Measurements from ENCODE around the gene ANTKMT. TPM values are rescaled to one million over a fixed set of nuclear protein-coding genes. Genes with fewer than 3 reads are reported as not detected.

Gene ANTKMT
- total RNA-seq, 4 donors from 2014 or later, result 23.5 to 46.2 (median 31.0) TPM

DNA sequence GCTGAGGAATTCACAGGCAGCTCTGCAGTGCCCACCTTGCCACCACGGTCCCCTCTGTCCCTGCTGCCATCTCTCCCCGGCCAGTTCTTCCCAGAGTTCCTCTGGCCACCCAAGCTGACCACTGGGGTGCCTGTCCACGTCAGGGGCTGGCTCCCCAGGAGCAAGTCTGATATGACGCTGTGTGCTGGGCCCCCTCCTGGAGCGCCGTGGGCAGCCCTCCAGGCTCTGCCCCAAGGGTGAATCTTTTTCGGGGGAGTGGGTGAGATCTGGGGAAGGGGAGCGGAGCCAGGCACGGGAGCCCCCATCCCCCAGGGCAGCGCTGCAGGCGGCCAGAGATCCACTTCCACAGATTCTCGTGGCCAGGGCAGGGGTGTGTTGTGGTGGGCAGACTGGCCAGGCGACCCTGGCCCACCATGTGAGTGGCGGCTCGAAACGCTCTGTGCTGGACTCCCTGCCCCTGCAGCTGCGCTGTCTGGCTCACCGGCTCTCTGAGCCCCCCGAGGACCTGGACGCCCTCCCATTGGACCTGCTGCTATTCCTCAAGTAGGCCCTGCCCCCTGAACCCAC lies 43.3 kb downstream of the ANTKMT start:
- no peak overlapping the region for H3K27ac ChIP-seq
- TF ChIP-seq POLR2AphosphoS5 (IDR thresholded peaks at IDR 0.05) (no peak), EP300 (IDR thresholded peaks at IDR 0.05) (no peak), POLR2A (IDR thresholded peaks at IDR 0.05) (no peak)
- TF ChIP-seq, protein P1, sequence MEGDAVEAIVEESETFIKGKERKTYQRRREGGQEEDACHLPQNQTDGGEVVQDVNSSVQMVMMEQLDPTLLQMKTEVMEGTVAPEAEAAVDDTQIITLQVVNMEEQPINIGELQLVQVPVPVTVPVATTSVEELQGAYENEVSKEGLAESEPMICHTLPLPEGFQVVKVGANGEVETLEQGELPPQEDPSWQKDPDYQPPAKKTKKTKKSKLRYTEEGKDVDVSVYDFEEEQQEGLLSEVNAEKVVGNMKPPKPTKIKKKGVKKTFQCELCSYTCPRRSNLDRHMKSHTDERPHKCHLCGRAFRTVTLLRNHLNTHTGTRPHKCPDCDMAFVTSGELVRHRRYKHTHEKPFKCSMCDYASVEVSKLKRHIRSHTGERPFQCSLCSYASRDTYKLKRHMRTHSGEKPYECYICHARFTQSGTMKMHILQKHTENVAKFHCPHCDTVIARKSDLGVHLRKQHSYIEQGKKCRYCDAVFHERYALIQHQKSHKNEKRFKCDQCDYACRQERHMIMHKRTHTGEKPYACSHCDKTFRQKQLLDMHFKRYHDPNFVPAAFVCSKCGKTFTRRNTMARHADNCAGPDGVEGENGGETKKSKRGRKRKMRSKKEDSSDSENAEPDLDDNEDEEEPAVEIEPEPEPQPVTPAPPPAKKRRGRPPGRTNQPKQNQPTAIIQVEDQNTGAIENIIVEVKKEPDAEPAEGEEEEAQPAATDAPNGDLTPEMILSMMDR (IDR thresholded peaks at IDR 0.05), result no peak
- peaks cover 69% of the 10 kb centered on the region for H3K27me3 ChIP-seq
- ATAC-seq, result no peak
- 20% methylated on average over 1 of the region's 20 CpGs; no CpG with 5 or more reads in 1 of the 2 donors for WGBS, 2 donors (ENCODE audit: low coverage in 1 of 2)
- no peaks in the 10 kb centered on the region for H3K36me3 ChIP-seq
- H3K4me3 ChIP-seq, result no peak overlapping the region
- H3K9me3 ChIP-seq, result no peaks in the 10 kb centered on the region
- no peaks in the 10 kb centered on the region for H3K4me1 ChIP-seq

DNA sequence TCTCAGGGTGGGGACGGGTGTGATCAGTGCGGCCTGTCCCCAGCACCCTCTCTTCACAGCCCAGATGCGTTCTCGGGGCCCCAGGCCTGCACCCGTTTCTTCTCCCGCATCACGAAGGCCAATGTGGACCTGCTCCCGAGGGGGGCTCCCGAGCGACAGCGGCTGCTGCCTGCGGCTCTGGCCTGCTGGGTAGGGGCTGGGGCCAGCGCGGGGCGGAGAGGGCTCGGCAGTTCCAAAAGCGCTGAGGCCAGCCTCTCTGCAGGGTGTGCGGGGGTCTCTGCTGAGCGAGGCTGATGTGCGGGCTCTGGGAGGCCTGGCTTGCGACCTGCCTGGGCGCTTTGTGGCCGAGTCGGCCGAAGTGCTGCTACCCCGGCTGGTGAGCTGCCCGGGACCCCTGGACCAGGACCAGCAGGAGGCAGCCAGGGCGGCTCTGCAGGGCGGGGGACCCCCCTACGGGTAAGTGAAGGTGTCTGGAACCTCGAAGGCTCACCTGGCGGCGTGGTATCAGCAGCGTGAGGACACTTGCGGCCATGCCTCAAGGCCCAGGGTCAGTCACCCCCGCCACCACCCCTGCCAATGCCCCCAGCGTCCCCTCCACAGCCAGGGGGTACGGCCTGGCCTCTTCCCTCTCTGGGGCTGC lies 44.0 kb downstream of the ANTKMT start:
- TF ChIP-seq POLR2AphosphoS5 (IDR thresholded peaks at IDR 0.05) (no peak), POLR2A (IDR thresholded peaks at IDR 0.05) (no peak), EP300 (IDR thresholded peaks at IDR 0.05) (no peak)
- TF ChIP-seq, protein P1 (IDR thresholded peaks at IDR 0.05), result no peak
- Histone ChIP-seq H3K36me3 (no peaks in the 10 kb centered on the region), H3K27me3 (peaks cover 74% of the 10 kb centered on the region), H3K27ac (no peak overlapping the region), H3K9me3 (no peaks in the 10 kb centered on the region), H3K4me3 (no peak overlapping the region), H3K4me1 (no peaks in the 10 kb centered on the region)
- no peak for ATAC-seq
- WGBS, 2 donors (ENCODE audit: low coverage in 1 of 2), result no CpG with 5 or more reads among the region's 38 CpGs

DNA sequence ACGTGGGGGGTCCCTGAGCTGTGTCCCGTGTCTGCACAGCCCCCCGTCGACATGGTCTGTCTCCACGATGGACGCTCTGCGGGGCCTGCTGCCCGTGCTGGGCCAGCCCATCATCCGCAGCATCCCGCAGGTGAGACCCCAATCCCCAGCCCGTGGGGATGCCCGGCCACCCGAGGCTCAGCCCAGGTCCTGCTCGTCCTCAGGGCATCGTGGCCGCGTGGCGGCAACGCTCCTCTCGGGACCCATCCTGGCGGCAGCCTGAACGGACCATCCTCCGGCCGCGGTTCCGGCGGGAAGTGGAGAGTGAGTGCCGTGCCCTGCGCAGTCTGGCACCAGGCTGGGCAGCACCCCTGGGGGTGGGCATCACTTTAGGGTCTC lies 44.5 kb downstream of the ANTKMT start:
- TF ChIP-seq POLR2AphosphoS5 (IDR thresholded peaks at IDR 0.05) (no peak), POLR2A (IDR thresholded peaks at IDR 0.05) (no peak), EP300 (IDR thresholded peaks at IDR 0.05) (no peak)
- TF ChIP-seq, protein P1 (IDR thresholded peaks at IDR 0.05), result no peak
- Histone ChIP-seq H3K27ac (no peak overlapping the region), H3K4me3 (no peak overlapping the region), H3K4me1 (no peaks in the 10 kb centered on the region), H3K27me3 (peaks cover 74% of the 10 kb centered on the region), H3K36me3 (no peaks in the 10 kb centered on the region), H3K9me3 (no peaks in the 10 kb centered on the region)
- no CpG with 5 or more reads among the region's 29 CpGs for WGBS, 2 donors (ENCODE audit: low coverage in 1 of 2)
- ATAC-seq, result no peak

DNA sequence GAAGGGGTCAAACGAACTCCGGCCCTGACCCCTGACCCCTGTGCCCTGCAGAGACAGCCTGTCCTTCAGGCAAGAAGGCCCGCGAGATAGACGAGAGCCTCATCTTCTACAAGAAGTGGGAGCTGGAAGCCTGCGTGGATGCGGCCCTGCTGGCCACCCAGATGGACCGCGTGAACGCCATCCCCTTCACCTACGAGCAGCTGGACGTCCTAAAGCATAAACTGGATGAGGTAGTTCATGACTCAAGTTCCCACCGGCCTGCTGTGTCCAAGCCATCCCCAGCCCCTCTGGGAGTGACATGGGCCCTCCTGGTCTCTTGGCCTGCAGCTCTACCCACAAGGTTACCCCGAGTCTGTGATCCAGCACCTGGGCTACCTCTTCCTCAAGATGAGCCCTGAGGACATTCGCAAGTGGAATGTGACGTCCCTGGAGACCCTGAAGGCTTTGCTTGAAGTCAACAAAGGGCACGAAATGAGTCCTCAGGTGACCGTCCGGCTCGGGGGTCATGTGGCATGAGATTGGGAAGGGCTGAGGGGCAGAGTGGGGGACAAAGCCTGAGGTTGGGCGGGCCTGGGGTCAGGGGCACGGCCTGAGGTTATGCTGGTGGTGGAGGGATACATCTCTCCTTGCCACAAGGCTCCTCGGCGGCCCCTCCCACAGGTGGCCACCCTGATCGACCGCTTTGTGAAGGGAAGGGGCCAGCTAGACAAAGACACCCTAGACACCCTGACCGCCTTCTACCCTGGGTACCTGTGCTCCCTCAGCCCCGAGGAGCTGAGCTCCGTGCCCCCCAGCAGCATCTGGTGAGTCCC lies 45.3 kb downstream of the ANTKMT start:
- Histone ChIP-seq H3K27me3 (peaks cover 76% of the 10 kb centered on the region), H3K9me3 (no peaks in the 10 kb centered on the region), H3K4me1 (no peaks in the 10 kb centered on the region), H3K4me3 (no peak overlapping the region), H3K27ac (no peak overlapping the region), H3K36me3 (no peaks in the 10 kb centered on the region)
- no peak for ATAC-seq
- TF ChIP-seq POLR2A (IDR thresholded peaks at IDR 0.05) (no peak), POLR2AphosphoS5 (IDR thresholded peaks at IDR 0.05) (no peak), EP300 (IDR thresholded peaks at IDR 0.05) (no peak)
- TF ChIP-seq, protein P1 (IDR thresholded peaks at IDR 0.05), result no peak
- 76 to 82% methylated on average over 8 to 15 of the region's 29 CpGs for WGBS, 2 donors (ENCODE audit: low coverage in 1 of 2)

Data from gastroesophageal sphincter (tissue), 4 donors.